Measurements from ENCODE around the gene RPS3. TPM values are rescaled to one million over a fixed set of nuclear protein-coding genes. Genes with fewer than 3 reads are reported as not detected.

RPS3 gene
- total RNA-seq, 1 experiment from 2014 or later: 4,109 TPM

DNA sequence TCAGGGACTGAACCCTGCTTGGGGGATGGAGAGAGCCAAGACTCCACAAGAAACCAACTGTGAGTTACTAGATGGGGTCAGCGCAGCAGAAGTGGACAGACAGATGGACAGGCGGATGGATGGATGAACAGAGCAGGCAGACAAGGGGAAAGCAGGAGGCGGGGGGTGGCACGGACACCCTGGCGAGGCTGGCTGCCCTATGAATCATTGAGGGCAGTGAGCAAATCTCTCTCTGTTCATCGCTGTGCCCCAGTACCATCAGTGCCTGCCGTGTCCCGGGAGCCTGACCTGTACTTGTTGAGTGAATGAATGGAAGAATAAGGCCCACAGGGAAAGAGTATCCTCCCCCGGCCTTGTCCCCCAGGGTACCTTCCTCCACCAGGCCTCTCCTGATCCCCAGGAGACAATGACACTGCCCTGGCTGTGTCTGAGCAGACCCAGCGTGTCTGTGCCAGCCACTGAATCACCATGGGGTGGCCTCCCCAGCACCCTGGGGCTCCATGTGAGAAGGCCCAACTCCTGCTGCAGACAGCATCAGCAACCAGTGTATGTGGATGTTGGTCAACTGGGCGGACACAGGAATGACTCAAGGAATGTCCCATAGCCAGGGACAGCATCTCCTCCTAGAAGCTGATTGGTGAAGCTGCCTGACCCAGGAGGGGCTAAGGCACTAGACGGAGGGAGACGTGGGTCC, 38.8 kb downstream of the RPS3 start:
- ATAC-seq (no peak), DNase-seq (ENCODE audit: low read depth, low spot score) (no peak)
- H3K4me2 ChIP-seq (ENCODE audit: low read length): no peak overlapping the region
- no peaks in the 10 kb centered on the region for H3K9me3 ChIP-seq (ENCODE audit: control insufficient read depth in 1 of 2, insufficient read depth in 1 of 2, low read depth in 1 of 2, low read length in 2 of 2)
- BruUV-seq (replicated peaks): no TSS peak
- H4K20me1 ChIP-seq (ENCODE audit: insufficient read depth): no peaks in the 10 kb centered on the region
- intact Hi-C loops (cut with micrococcal nuclease): no loop called here
- no peak overlapping the region for H3K4me3 ChIP-seq (replicated peaks in 1 of 2; ENCODE audit: low read depth in 1 of 2, low read length in 2 of 2)
- ChIA-PET CTCF (interaction anchor here (1.0 kb wide), 1 partner anchor 93 kb away, joined by 3 read pairs; no protein-coding TSS in a partner anchor), POLR2A (no interaction called here), RAD21 (ENCODE audit: low non-redundant PET in 1 of 2, low total read pairs in 2 of 2, uncharacterized antibody in 2 of 2, unreplicated experiment in 2 of 2) (no interaction called here)
- no peaks in the 10 kb centered on the region for H3K36me3 ChIP-seq (ENCODE audit: control insufficient read depth in 1 of 2, insufficient read depth in 2 of 2, low read length in 2 of 2)
- no peak overlapping the region for H2AFZ ChIP-seq (ENCODE audit: low read depth, low read length, poor library complexity, severe bottlenecking)
- no peaks in the 10 kb centered on the region for H3K79me2 ChIP-seq (ENCODE audit: insufficient read depth, low read length)
- H3K9me2 ChIP-seq (ENCODE audit: insufficient read depth): no peaks in the 10 kb centered on the region
- H3K27me3 ChIP-seq (ENCODE audit: insufficient read depth, low read length): no peaks in the 10 kb centered on the region
- H3K9ac ChIP-seq (ENCODE audit: low read length): no peak overlapping the region
- H3K4me1 ChIP-seq (ENCODE audit: control insufficient read depth in 1 of 2, insufficient read depth in 2 of 2, low read length in 2 of 2): no peaks in the 10 kb centered on the region
- H3K27ac ChIP-seq (ENCODE audit: low read depth, low read length): no peak overlapping the region
- TF ChIP-seq POLR2AphosphoS5 (IDR thresholded peaks at IDR 0.05; ENCODE audit: low read depth, low read length) (no peak), SP1 (IDR thresholded peaks at IDR 0.05; ENCODE audit: low read depth) (no peak), CEBPB (IDR thresholded peaks at IDR 0.05; ENCODE audit: low read depth) (no peak)
- TF ChIP-seq, protein P1, sequence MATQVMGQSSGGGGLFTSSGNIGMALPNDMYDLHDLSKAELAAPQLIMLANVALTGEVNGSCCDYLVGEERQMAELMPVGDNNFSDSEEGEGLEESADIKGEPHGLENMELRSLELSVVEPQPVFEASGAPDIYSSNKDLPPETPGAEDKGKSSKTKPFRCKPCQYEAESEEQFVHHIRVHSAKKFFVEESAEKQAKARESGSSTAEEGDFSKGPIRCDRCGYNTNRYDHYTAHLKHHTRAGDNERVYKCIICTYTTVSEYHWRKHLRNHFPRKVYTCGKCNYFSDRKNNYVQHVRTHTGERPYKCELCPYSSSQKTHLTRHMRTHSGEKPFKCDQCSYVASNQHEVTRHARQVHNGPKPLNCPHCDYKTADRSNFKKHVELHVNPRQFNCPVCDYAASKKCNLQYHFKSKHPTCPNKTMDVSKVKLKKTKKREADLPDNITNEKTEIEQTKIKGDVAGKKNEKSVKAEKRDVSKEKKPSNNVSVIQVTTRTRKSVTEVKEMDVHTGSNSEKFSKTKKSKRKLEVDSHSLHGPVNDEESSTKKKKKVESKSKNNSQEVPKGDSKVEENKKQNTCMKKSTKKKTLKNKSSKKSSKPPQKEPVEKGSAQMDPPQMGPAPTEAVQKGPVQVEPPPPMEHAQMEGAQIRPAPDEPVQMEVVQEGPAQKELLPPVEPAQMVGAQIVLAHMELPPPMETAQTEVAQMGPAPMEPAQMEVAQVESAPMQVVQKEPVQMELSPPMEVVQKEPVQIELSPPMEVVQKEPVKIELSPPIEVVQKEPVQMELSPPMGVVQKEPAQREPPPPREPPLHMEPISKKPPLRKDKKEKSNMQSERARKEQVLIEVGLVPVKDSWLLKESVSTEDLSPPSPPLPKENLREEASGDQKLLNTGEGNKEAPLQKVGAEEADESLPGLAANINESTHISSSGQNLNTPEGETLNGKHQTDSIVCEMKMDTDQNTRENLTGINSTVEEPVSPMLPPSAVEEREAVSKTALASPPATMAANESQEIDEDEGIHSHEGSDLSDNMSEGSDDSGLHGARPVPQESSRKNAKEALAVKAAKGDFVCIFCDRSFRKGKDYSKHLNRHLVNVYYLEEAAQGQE (IDR thresholded peaks at IDR 0.05; ENCODE audit: low read depth): no peak

DNA sequence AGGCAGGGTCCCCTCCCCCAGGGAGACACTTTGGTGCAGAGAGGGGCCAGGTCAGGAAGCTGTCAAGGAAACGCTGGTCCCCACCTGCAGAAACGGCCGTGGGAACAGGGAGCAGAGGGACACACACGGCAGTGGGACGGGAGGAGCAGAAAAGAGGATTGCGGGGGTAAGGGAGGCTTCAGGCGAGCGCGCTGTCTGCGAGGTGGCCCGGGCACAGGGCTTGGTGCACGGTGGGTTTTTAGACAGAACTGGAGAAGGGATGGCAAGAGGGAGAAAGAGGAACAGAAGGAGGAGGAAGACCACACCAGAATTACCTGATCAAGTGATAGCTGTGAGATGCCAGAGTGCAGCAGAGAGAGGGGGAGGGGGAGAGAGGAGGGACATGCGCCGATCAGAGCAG, 39.7 kb downstream of the RPS3 start:
- Histone ChIP-seq H3K4me2 (ENCODE audit: low read length) (no peak overlapping the region), H3K9me2 (ENCODE audit: insufficient read depth) (no peaks in the 10 kb centered on the region), H3K27ac (ENCODE audit: low read depth, low read length) (no peak overlapping the region), H4K20me1 (ENCODE audit: insufficient read depth) (no peaks in the 10 kb centered on the region), H3K36me3 (ENCODE audit: control insufficient read depth in 1 of 2, insufficient read depth in 2 of 2, low read length in 2 of 2) (no peaks in the 10 kb centered on the region), H2AFZ (ENCODE audit: low read depth, low read length, poor library complexity, severe bottlenecking) (no peak overlapping the region), H3K4me1 (ENCODE audit: control insufficient read depth in 1 of 2, insufficient read depth in 2 of 2, low read length in 2 of 2) (no peaks in the 10 kb centered on the region), H3K79me2 (ENCODE audit: insufficient read depth, low read length) (no peaks in the 10 kb centered on the region), H3K27me3 (ENCODE audit: insufficient read depth, low read length) (no peaks in the 10 kb centered on the region), H3K9ac (ENCODE audit: low read length) (no peak overlapping the region), H3K4me3 (replicated peaks in 1 of 2; ENCODE audit: low read depth in 1 of 2, low read length in 2 of 2) (no peak overlapping the region), H3K9me3 (ENCODE audit: control insufficient read depth in 1 of 2, insufficient read depth in 1 of 2, low read depth in 1 of 2, low read length in 2 of 2) (no peaks in the 10 kb centered on the region)
- ATAC-seq (no peak), DNase-seq (ENCODE audit: low read depth, low spot score) (no peak)
- intact Hi-C loops (cut with micrococcal nuclease): no loop called here
- ChIA-PET POLR2A (no interaction called here), CTCF (interaction anchor here (1.0 kb wide), 1 partner anchor 92 kb away, joined by 3 read pairs; no protein-coding TSS in a partner anchor), RAD21 (ENCODE audit: low non-redundant PET in 1 of 2, low total read pairs in 2 of 2, uncharacterized antibody in 2 of 2, unreplicated experiment in 2 of 2) (no interaction called here)
- BruUV-seq (replicated peaks): no TSS peak
- TF ChIP-seq CEBPB (IDR thresholded peaks at IDR 0.05; ENCODE audit: low read depth) (no peak), ELF1 (IDR thresholded peaks at IDR 0.05; ENCODE audit: borderline replicate concordance, low read depth) (no peak), ZNF274 (IDR thresholded peaks at IDR 0.05; ENCODE audit: low read depth, low read length) (no peak), POLR2A (IDR thresholded peaks at IDR 0.05; ENCODE audit: borderline replicate concordance, extremely low read depth, insufficient read depth, insufficient read length) (no peak), POLR2AphosphoS5 (IDR thresholded peaks at IDR 0.05; ENCODE audit: low read depth, low read length) (no peak), ZFX (IDR thresholded peaks at IDR 0.05) (no peak), RAD21 (IDR thresholded peaks at IDR 0.05; ENCODE audit: low read depth) (no peak), EZH2phosphoT487 (IDR thresholded peaks at IDR 0.05; ENCODE audit: borderline replicate concordance) (no peak), CBX3 (IDR thresholded peaks at IDR 0.05; ENCODE audit: low read depth) (no peak), EGR1 (IDR thresholded peaks at IDR 0.05; ENCODE audit: low read depth) (no peak), SP1 (IDR thresholded peaks at IDR 0.05; ENCODE audit: low read depth) (no peak)
- TF ChIP-seq, protein P2, sequence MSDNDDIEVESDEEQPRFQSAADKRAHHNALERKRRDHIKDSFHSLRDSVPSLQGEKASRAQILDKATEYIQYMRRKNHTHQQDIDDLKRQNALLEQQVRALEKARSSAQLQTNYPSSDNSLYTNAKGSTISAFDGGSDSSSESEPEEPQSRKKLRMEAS (IDR thresholded peaks at IDR 0.05): no peak
- TF ChIP-seq, protein P3, sequence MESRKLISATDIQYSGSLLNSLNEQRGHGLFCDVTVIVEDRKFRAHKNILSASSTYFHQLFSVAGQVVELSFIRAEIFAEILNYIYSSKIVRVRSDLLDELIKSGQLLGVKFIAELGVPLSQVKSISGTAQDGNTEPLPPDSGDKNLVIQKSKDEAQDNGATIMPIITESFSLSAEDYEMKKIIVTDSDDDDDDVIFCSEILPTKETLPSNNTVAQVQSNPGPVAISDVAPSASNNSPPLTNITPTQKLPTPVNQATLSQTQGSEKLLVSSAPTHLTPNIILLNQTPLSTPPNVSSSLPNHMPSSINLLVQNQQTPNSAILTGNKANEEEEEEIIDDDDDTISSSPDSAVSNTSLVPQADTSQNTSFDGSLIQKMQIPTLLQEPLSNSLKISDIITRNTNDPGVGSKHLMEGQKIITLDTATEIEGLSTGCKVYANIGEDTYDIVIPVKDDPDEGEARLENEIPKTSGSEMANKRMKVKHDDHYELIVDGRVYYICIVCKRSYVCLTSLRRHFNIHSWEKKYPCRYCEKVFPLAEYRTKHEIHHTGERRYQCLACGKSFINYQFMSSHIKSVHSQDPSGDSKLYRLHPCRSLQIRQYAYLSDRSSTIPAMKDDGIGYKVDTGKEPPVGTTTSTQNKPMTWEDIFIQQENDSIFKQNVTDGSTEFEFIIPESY (IDR thresholded peaks at IDR 0.05; ENCODE audit: extremely low read depth, insufficient replicate concordance, low read length): no peak
